T47D (cell line): ENCODE data around the gene SAMMSON.

Source experiments
- DNase-seq, 2 experiments: peaks; one replicate each; pipeline versions ENCODE4 v3.0.0 to v3.0.0-alpha.2; 2011 to 2012; ENCODE audit warnings: low read depth in 1 of 2, low spot score in 1 of 2
- JUND ChIP-seq: IDR thresholded peaks from 2 replicates; pipeline ENCODE4 v1.6.1; 2012; ENCODE audit warnings: low read depth
- in situ Hi-C: cut with HindIII; loops from 2 replicates; pipeline ENCODE4 v1.10.0; 2016; ENCODE audit warnings: low sequenced_read_pairs, low pct_unique_long_range_greater_than_20kb

SAMMSON gene

DNA sequence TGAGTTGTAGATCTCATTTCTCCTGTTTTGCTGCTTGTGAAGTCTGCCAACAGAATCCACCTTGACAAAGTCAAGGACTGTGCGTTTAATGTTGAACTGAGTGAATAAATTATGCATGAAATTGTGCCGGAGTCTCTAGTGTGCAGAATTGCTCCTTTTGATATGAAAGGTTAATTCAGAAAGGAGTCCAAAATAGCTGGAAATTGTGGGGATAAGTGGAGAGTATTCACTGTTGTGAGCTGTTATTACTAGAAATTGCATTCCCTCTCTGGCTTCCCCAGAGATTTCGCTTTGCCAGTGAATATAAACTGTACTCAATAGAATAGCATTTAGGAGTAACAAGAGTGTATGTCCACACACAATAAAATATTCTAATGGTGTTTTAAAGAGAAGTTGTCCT is 43.1 kb downstream of the SAMMSON start:
- no peak for DNase-seq

DNA sequence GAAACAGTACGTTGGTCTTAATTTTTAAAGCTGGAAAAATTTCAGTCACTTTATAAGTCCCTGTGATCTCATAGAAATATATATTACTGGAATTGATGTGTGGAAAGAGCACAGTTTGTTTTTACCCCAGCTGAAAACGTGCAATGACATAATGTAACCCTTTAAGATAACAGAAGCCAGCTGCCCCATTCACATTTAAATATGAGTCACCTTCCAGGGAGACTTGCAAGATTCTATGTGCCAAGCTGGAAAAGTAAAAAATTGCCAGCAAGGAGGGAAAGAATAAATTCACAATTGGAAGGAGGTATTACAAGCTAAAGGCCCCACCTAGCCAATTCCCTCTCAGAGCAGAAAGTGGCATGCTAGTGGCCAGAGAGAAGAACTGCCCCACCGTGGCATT is 50.2 kb downstream of the SAMMSON start:
- DNase-seq: no peak
- TF ChIP-seq JUND: no peak
- in situ Hi-C loops: no loop called here

More for the DNA sequence above, 43.1 kb downstream of the SAMMSON start:
- TF ChIP-seq JUND: no peak
- in situ Hi-C loops: no loop called here

DNA sequence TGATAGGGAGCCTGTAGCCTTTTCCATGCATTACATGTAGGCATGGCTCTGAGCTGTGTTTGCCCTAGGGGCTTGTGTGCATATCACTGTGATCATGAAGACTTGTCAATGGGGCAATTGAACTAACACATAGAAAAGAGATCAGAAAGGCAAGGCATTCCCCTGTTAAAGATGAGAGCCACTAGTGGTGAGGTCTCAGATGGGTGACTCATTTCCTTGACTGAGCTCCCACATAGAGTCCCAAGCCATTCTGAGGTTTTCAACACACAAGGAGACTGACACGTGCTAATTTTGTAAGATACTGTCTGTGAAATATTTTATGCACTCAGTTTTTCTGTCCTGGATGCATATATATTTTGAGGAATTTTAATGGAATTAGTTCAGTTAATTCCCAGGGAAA is 53.8 kb downstream of the SAMMSON start:
- TF ChIP-seq JUND: no peak
- in situ Hi-C loops: no loop called here
- DNase-seq: no peak

DNA sequence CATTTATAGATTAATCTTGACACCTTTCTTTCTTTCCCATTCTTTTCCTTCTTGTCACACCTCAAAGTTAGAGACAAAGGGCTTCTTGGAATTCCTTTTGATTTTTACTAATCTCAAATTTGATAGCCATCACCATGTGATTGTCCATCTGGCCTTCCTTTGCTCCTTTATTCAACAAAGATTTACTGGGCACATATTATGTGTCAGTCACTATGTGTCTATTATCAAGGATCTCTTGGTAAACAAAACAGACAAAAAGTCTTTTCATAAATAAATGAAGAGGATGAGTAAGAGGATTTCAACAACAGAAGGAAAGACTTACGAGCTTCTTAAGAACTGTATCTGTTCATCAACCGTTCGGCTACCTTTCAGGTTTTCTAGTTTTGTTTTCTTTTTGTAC is 56.5 kb downstream of the SAMMSON start:
- TF ChIP-seq JUND: no peak
- peak in 1 of 2 experiments; percentile 8 for DNase-seq
- in situ Hi-C loops: no loop called here

GRCh38 chr3:70057426-70057825 is 57.9 kb downstream of the SAMMSON start:
- no peak for DNase-seq
- no peak for TF ChIP-seq JUND
- in situ Hi-C loops: no loop called here

DNA sequence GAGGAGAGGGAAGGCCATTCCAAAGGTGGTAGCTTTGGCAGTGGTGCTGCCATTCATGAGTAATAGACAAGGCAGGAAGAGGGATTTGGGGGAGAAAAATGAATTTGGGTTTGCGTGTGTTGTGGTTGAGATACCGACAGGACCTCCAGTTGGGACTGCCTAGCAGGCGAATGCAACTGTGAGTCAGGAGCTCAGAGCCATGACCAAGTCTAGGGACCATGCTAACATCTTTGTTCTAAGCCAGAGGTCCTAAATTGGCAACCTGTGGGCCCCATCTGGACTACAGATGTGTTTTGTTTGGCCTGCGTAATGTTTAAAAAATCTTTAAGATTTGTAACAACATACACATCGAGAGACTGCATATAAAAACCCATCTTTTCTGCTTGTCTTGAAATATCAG is 61.6 kb downstream of the SAMMSON start:
- DNase-seq: no peak
- in situ Hi-C loops: no loop called here
- no peak for TF ChIP-seq JUND

GRCh38 chr3:70064194-70064779 is 64.8 kb downstream of the SAMMSON start:
- DNase-seq: peak in 1 of 2 experiments; percentile 38
- no peak for TF ChIP-seq JUND
- in situ Hi-C loops: no loop called here

GRCh38 chr3:70065696-70066253 is 66.2 kb downstream of the SAMMSON start:
- TF ChIP-seq JUND: no peak
- DNase-seq: peak in 1 of 2 experiments; percentile 1
- in situ Hi-C loops: no loop called here

GRCh38 chr3:70067860-70068521 is 68.5 kb downstream of the SAMMSON start:
- TF ChIP-seq JUND: no peak
- DNase-seq: no peak
- in situ Hi-C loops: no loop called here

GRCh38 chr3:70069557-70069956 is 70.0 kb downstream of the SAMMSON start:
- DNase-seq: no peak
- no peak for TF ChIP-seq JUND
- in situ Hi-C loops: no loop called here

- DNase-seq: no peak
- TF ChIP-seq JUND: no peak
- in situ Hi-C loops: no loop called here
Observed at GRCh38 chr3:70071138-70071537, 71.6 kb downstream of the SAMMSON start.

- TF ChIP-seq JUND: no peak
- in situ Hi-C loops: no loop called here
- DNase-seq: no peak
Observed at GRCh38 chr3:70072180-70072579, 72.6 kb downstream of the SAMMSON start.

DNA sequence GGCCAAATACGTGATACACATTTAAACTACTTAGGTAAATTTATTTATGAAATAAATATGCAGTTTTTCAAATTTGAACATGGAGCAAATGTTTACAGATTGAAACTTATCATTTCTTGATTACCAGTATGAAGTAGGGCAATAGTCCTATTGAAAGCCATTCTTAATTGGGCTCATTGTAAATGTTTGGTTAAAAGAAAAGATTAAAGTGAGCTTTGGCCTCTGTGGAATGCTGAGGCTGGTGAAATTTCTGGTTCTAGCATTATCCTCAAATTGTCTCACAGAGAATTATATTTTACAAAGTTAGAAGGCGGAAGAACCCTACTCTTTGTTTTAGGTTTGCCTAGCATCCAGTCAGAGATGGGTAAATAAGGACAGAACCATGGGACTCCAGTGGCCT is 73.2 kb downstream of the SAMMSON start:
- TF ChIP-seq JUND: no peak
- in situ Hi-C loops: no loop called here
- no peak for DNase-seq
